ENCODE measurements around the gene NEU4.
A peak's percentile ranks its signal among the peaks of the same experiment; 100 is the strongest.

Gene NEU4

DNA sequence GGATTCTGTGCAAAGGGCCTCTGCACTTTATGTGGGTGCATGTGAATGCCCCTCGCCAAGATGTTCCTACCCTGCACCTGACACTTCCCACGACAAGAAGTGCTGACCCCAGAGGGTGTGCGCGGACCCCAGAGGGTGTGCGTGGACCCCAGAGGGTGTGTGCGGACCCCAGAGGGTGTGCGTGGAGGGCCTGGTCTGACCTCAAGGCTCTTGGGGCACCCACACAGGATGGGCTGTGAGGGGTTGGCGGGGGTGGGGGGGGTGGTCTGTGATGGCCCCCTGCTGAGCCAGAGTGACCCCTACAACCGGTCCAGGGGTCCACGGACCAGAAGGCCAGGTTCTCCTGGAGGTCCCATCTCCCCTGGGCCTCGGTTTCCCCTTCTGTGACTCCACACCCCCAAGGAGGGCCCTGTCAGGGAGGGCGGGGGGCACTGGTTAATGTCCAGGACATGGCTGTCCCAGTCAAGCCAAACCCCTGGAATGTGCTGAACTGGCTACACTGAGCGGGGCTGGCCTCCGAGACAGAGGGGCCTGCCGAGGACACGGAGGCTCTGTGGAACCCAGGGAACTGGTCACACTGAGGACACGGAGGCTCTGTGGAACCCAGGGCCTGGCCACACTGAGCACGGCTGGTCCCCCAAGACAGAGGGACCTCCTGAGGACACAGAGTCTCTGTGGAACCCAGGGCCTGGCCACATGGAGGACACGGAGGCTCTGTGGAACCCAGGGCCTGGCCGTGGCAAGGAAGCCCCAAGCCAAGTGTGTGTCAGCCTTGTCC lies 3.1 kb downstream of the NEU4 start:
- no peaks in the 10 kb centered on the region for H3K9me3 Mint-ChIP-seq

GRCh38 chr2:241812730-241813643 lies 4.0 kb downstream of the NEU4 start:
- TF ChIP-seq, protein P1, sequence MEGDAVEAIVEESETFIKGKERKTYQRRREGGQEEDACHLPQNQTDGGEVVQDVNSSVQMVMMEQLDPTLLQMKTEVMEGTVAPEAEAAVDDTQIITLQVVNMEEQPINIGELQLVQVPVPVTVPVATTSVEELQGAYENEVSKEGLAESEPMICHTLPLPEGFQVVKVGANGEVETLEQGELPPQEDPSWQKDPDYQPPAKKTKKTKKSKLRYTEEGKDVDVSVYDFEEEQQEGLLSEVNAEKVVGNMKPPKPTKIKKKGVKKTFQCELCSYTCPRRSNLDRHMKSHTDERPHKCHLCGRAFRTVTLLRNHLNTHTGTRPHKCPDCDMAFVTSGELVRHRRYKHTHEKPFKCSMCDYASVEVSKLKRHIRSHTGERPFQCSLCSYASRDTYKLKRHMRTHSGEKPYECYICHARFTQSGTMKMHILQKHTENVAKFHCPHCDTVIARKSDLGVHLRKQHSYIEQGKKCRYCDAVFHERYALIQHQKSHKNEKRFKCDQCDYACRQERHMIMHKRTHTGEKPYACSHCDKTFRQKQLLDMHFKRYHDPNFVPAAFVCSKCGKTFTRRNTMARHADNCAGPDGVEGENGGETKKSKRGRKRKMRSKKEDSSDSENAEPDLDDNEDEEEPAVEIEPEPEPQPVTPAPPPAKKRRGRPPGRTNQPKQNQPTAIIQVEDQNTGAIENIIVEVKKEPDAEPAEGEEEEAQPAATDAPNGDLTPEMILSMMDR (IDR thresholded peaks at IDR 0.05; ENCODE audit: unreplicated experiment in 3 of 3) = no peak
- Mint-ChIP-seq H3K4me1 (peaks cover 19% of the 10 kb centered on the region), H3K27ac (no peak overlapping the region), H3K36me3 (ENCODE audit: low read depth) (no peaks in the 10 kb centered on the region), H3K4me3 (no peak overlapping the region), H3K9me3 (no peaks in the 10 kb centered on the region), H3K27me3 (ENCODE audit: low read depth) (peaks cover 3% of the 10 kb centered on the region)

More for the DNA sequence above, 3.1 kb downstream of the NEU4 start:
- Mint-ChIP-seq H3K27ac (no peak overlapping the region), H3K36me3 (ENCODE audit: low read depth) (no peaks in the 10 kb centered on the region), H3K27me3 (ENCODE audit: low read depth) (no peaks in the 10 kb centered on the region), H3K4me1 (peaks cover 15% of the 10 kb centered on the region), H3K4me3 (no peak overlapping the region)
- TF ChIP-seq, protein P1 (IDR thresholded peaks at IDR 0.05; ENCODE audit: unreplicated experiment in 3 of 3) = no peak

GRCh38 chr2:241813644-241814392 lies 4.8 kb downstream of the NEU4 start:
- no peaks in the 10 kb centered on the region for H3K9me3 Mint-ChIP-seq
- no peak overlapping the region for H3K4me3 Mint-ChIP-seq
- no peaks in the 10 kb centered on the region for H3K36me3 Mint-ChIP-seq (ENCODE audit: low read depth)
- TF ChIP-seq, protein P1 (IDR thresholded peaks at IDR 0.05; ENCODE audit: unreplicated experiment in 3 of 3) = no peak
- H3K27ac Mint-ChIP-seq = no peak overlapping the region
- peaks cover 3% of the 10 kb centered on the region for H3K27me3 Mint-ChIP-seq (ENCODE audit: low read depth)
- peaks cover 10% of the 10 kb centered on the region for H3K4me1 Mint-ChIP-seq

GRCh38 chr2:241814393-241814642 lies 5.3 kb downstream of the NEU4 start:
- no peaks in the 10 kb centered on the region for H3K36me3 Mint-ChIP-seq (ENCODE audit: low read depth)
- H3K27me3 Mint-ChIP-seq (ENCODE audit: low read depth) = peaks cover 3% of the 10 kb centered on the region
- H3K27ac Mint-ChIP-seq = no peak overlapping the region
- H3K9me3 Mint-ChIP-seq = no peaks in the 10 kb centered on the region
- TF ChIP-seq, protein P1 (IDR thresholded peaks at IDR 0.05; ENCODE audit: unreplicated experiment in 3 of 3) = no peak
- H3K4me1 Mint-ChIP-seq = peaks cover 5% of the 10 kb centered on the region
- no peak overlapping the region for H3K4me3 Mint-ChIP-seq

DNA sequence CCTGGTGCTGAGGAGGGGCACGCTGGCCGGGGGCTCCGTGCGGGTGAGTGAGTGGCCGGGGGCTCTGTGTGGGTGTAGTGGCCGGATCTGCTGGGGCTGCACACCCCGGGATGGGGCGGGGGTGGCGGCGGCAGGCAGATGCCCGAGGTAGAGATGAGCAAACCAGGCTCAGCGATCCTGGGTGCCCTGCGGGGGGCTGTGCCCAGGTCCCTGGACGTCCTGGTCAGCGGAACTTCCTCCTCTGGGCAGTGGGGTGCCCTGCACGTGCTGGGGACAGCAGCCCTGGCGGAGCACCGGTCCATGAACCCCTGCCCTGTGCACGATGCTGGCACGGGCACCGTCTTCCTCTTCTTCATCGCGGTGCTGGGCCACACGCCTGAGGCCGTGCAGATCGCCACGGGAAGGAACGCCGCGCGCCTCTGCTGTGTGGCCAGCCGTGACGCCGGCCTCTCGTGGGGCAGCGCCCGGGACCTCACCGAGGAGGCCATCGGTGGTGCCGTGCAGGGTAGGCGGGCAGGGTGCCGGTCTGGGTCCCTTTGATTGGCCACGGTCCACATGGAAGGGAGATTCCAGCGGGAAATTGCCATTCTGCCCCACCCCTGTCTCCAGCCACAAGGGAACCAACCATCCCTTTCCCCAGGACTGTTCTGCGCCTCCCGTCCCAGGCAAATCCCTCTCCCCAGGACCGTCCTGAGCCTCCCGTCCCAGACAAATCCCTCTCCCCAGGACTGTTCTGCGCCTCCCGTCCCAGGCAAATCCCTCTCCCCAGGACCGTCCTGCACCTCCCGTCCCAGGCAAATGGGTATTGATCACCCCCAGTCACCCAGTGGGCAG lies 5.9 kb downstream of the NEU4 start:
- Mint-ChIP-seq H3K9me3 (no peaks in the 10 kb centered on the region), H3K36me3 (ENCODE audit: low read depth) (no peaks in the 10 kb centered on the region), H3K27me3 (ENCODE audit: low read depth) (peaks cover 3% of the 10 kb centered on the region), H3K4me3 (no peak overlapping the region), H3K4me1 (peaks cover 4% of the 10 kb centered on the region), H3K27ac (peak overlapping the region in 1 of 3 experiments; percentile 71)
- TF ChIP-seq, protein P1 (IDR thresholded peaks at IDR 0.05; ENCODE audit: unreplicated experiment in 3 of 3) = no peak

Data from nephron (organoid).